Activated CD8-positive, alpha-beta memory T cell treated with anti-CD3 and anti-CD28 coated beads, Interleukin-2, amount 10 ng/mL, durations not matched to agents 7 days and 5 days (primary cell): Measurements from ENCODE around the gene TMEM59. TPM values are rescaled to one million over a fixed set of nuclear protein-coding genes. Genes with fewer than 3 reads are reported as not detected.
"Not testable (repeated sequence)": the region's sequence is repeated elsewhere in the genome, so short reads cannot be mapped to it uniquely, and the experiment has no call there.

ENCODE experiments used
- ATAC-seq: fragments of 150-1000 bp; cut with Tn5 transposase; one replicate; pipeline ENCODE4 v1.10.0; 2021; ENCODE audit warnings: moderate library complexity
- CTCF ChIA-PET: fragments of 350-600 bp; sonication (Branson Sonifier 250); formaldehyde crosslinking; loops from one replicate; lab custom pipeline; 2021; ENCODE audit warnings: antibody characterized with exemption; lab: Charles Lee
- DNase-seq: peaks from one replicate; pipeline ENCODE4 v3.0.0-alpha.2; 2020
- H3K27ac Mint-ChIP-seq: one replicate; pipeline ENCODE4 v1.8.0; 2021; ENCODE audit warnings: mild to moderate bottlenecking, mixed read lengths
- H3K27me3 Mint-ChIP-seq: one replicate; pipeline ENCODE4 v1.8.0; 2021; ENCODE audit warnings: mixed read lengths
- H3K36me3 Mint-ChIP-seq: one replicate; pipeline ENCODE4 v1.8.0; 2021; ENCODE audit warnings: mild to moderate bottlenecking, mixed read lengths
- H3K4me1 Mint-ChIP-seq: one replicate; pipeline ENCODE4 v1.8.0; 2021; ENCODE audit warnings: mixed read lengths
- H3K4me3 Mint-ChIP-seq: one replicate; pipeline ENCODE4 v1.8.0; 2021; ENCODE audit warnings: mild to moderate bottlenecking, moderate library complexity, mixed read lengths
- H3K9me3 Mint-ChIP-seq: one replicate; pipeline ENCODE4 v1.8.0; 2022; ENCODE audit warnings: low read depth, mixed read lengths
- total RNA-seq, 2 experiments: library from RNA; stranded (reverse); gene quantifications; one replicate each; pipeline ENCODE4 v1.2.3, GENCODE V29; 2021

TMEM59 gene
- total RNA-seq, 2 experiments from 2014 or later: 165 to 171 TPM

- ATAC-seq (peak; percentile 95), DNase-seq (peak; percentile 73)
- no peaks in the 10 kb centered on the region for H3K27me3 Mint-ChIP-seq
- peaks cover 4% of the 10 kb centered on the region for H3K4me1 Mint-ChIP-seq
- H3K36me3 Mint-ChIP-seq: peaks cover 3% of the 10 kb centered on the region
- no peaks in the 10 kb centered on the region for H3K9me3 Mint-ChIP-seq
- no peak overlapping the region for H3K27ac Mint-ChIP-seq
- CTCF ChIA-PET: interaction anchor here (0.7 to 2.2 kb wide), 14 partner anchors 9 to 418 kb away, joined by 3 to 11 read pairs (median 3); partner anchors contain the start of genes TCEANC2 and TMEM59
- no peak overlapping the region for H3K4me3 Mint-ChIP-seq
These were observed 28.6 kb upstream of the TMEM59 start for GRCh38 chr1:54081306-54082270.

- H3K4me1 Mint-ChIP-seq: peaks cover 4% of the 10 kb centered on the region
- H3K4me3 Mint-ChIP-seq: no peak overlapping the region
- ATAC-seq: no peak
- no peaks in the 10 kb centered on the region for H3K27me3 Mint-ChIP-seq
- DNase-seq: no peak
- peaks cover 5% of the 10 kb centered on the region for H3K36me3 Mint-ChIP-seq
- H3K27ac Mint-ChIP-seq: no peak overlapping the region
- CTCF ChIA-PET: interaction anchor here (0.6 to 2.2 kb wide), 6 partner anchors 26 to 409 kb away, joined by 3 to 11 read pairs (median 3); partner anchors contain the start of genes TCEANC2 and TMEM59
- H3K9me3 Mint-ChIP-seq: no peaks in the 10 kb centered on the region
These were observed 27.6 kb upstream of the TMEM59 start for GRCh38 chr1:54080598-54081049.

- Mint-ChIP-seq H3K27me3 (no peaks in the 10 kb centered on the region), H3K4me3 (no peak overlapping the region), H3K4me1 (peaks cover 4% of the 10 kb centered on the region), H3K36me3 (peaks cover 5% of the 10 kb centered on the region), H3K9me3 (no peaks in the 10 kb centered on the region), H3K27ac (no peak overlapping the region)
- DNase-seq (no peak), ATAC-seq (no peak)
- CTCF ChIA-PET: interaction anchor here (1.0 to 1.5 kb wide), 2 partner anchors 16 to 412 kb away, joined by 4 read pairs; no protein-coding TSS in a partner anchor
These were observed 24.4 kb upstream of the TMEM59 start for GRCh38 chr1:54077359-54077758.

DNA sequence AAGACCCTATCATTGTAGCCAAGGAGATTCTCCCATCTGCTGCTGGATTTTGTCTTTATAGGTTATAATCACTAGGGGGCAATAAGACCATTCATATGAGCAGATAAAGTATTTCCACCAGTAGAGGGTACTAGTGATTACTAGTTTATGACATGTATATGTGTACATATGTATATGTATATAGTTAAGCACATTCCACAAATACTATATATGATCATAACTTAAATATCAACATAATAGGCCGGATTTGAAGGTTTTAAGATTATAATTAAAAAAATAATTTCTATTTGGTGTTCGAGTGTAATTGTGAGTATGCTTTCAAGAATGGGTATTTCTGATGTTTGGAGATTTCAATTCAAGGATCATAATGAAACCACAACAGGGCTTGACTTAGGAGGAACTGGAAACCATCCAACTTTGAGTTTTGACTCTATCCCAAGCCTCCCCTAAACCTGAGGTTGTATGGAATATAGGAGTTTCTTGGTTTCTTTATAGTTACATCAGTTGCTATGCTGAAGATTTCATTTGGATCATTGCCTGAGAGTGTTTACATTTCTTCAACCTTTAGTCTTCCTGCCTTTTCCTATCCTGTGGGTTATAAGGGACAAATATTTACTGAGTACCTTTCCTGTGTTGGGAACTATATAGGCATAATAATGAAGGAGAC, 17.3 kb upstream of the TMEM59 start:
- H3K9me3 Mint-ChIP-seq: no peaks in the 10 kb centered on the region
- H3K4me1 Mint-ChIP-seq: no peaks in the 10 kb centered on the region
- H3K27ac Mint-ChIP-seq: no peak overlapping the region
- CTCF ChIA-PET: interaction anchor here (1.0 to 3.9 kb wide), 6 partner anchors 11 to 737 kb away, joined by 3 to 22 read pairs (median 5); no protein-coding TSS in a partner anchor
- ATAC-seq (peak; percentile 75), DNase-seq (no peak)
- H3K36me3 Mint-ChIP-seq: peaks cover 15% of the 10 kb centered on the region
- no peak overlapping the region for H3K4me3 Mint-ChIP-seq
- H3K27me3 Mint-ChIP-seq: no peaks in the 10 kb centered on the region

- ATAC-seq: peak; percentile 23
- H3K9me3 Mint-ChIP-seq: no peaks in the 10 kb centered on the region
These were observed 16.8 kb upstream of the TMEM59 start for GRCh38 chr1:54069791-54070170.

GRCh38 chr1:54064299-54064698, 11.3 kb upstream of the TMEM59 start:
- no peaks in the 10 kb centered on the region for H3K4me1 Mint-ChIP-seq
- no peaks in the 10 kb centered on the region for H3K9me3 Mint-ChIP-seq
- peaks cover 20% of the 10 kb centered on the region for H3K36me3 Mint-ChIP-seq
- no peak for ATAC-seq
- CTCF ChIA-PET: no interaction called here
- DNase-seq: no peak
- H3K4me3 Mint-ChIP-seq: no peak overlapping the region
- H3K27ac Mint-ChIP-seq: no peak overlapping the region
- H3K27me3 Mint-ChIP-seq: no peaks in the 10 kb centered on the region

More at GRCh38 chr1:54069791-54070170, 16.8 kb upstream of the TMEM59 start:
- DNase-seq: no peak
- no peak overlapping the region for H3K27ac Mint-ChIP-seq
- H3K27me3 Mint-ChIP-seq: no peaks in the 10 kb centered on the region
- no peak overlapping the region for H3K4me3 Mint-ChIP-seq
- no peaks in the 10 kb centered on the region for H3K4me1 Mint-ChIP-seq
- CTCF ChIA-PET: interaction anchor here (0.9 to 1.3 kb wide), 3 partner anchors 14 to 420 kb away, joined by 3 to 6 read pairs (median 3); no protein-coding TSS in a partner anchor
- peaks cover 19% of the 10 kb centered on the region for H3K36me3 Mint-ChIP-seq

- Mint-ChIP-seq H3K4me3 (no peak overlapping the region), H3K36me3 (peaks cover 30% of the 10 kb centered on the region), H3K9me3 (no peaks in the 10 kb centered on the region), H3K4me1 (peaks cover 37% of the 10 kb centered on the region), H3K27me3 (no peaks in the 10 kb centered on the region), H3K27ac (no peak overlapping the region)
- ATAC-seq (no peak), DNase-seq (no peak)
- CTCF ChIA-PET: interaction anchor here (0.7 to 2.9 kb wide), 6 partner anchors 8 to 194 kb away, joined by 3 to 11 read pairs (median 3); partner anchors contain the start of genes IFT25 and LRRC42
These were observed 1.4 kb upstream of the TMEM59 start for GRCh38 chr1:54054438-54054749.

DNA sequence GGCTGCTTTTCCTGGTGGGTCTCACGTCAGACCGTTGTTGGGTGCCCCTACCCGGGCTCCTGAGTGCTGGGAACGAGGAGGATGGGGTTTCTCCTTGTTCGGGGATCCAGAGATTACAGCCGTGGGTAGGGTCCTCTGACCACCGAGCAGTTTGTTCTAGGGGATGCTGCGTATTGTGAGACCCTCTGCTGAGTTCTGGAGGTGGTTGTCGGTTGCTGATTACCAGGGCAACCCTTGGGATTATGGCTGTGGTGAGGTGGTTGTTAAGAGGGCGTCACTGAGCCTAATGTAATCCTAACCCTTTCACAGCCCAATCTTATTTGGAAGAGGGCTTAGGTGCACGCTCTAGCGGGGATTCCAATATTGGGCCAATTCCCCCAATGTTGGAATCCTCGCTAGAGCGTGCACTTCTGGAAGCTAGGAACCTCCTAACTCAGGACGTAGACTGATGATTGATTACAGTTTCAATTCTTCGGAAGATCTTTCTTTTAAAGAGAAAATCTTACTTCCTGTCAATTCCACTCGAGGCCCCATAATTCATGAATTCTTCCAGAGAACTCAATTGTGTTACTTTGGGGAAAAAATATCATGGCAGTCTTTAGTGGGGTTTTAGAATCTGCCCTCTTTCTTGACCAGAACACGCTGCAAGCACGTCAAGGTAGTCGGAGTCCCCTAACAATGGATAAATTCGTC, 887 bp upstream of the TMEM59 start:
- H3K27ac Mint-ChIP-seq: no peak overlapping the region
- no peaks in the 10 kb centered on the region for H3K9me3 Mint-ChIP-seq
- H3K27me3 Mint-ChIP-seq: no peaks in the 10 kb centered on the region
- H3K4me3 Mint-ChIP-seq: no peak overlapping the region
- ATAC-seq (no peak), DNase-seq (no peak)
- peaks cover 27% of the 10 kb centered on the region for H3K36me3 Mint-ChIP-seq
- H3K4me1 Mint-ChIP-seq: peaks cover 37% of the 10 kb centered on the region
- CTCF ChIA-PET: interaction anchor here (0.7 to 2.9 kb wide), 8 partner anchors 8 to 753 kb away, joined by 3 to 11 read pairs (median 3); partner anchors contain the start of genes IFT25 and LRRC42

GRCh38 chr1:54052431-54052933, 522 bp downstream of the TMEM59 start:
- H3K4me3 Mint-ChIP-seq: no peak overlapping the region
- peaks cover 18% of the 10 kb centered on the region for H3K36me3 Mint-ChIP-seq
- no peak overlapping the region for H3K27ac Mint-ChIP-seq
- ATAC-seq (peak; percentile 41), DNase-seq (peak; percentile 66)
- CTCF ChIA-PET: interaction anchor here (0.7 to 2.9 kb wide), 8 partner anchors 17 to 754 kb away, joined by 3 to 11 read pairs (median 4); partner anchors contain the start of genes IFT25 and LRRC42
- H3K4me1 Mint-ChIP-seq: peaks cover 32% of the 10 kb centered on the region
- H3K27me3 Mint-ChIP-seq: no peaks in the 10 kb centered on the region
- H3K9me3 Mint-ChIP-seq: no peaks in the 10 kb centered on the region

DNA sequence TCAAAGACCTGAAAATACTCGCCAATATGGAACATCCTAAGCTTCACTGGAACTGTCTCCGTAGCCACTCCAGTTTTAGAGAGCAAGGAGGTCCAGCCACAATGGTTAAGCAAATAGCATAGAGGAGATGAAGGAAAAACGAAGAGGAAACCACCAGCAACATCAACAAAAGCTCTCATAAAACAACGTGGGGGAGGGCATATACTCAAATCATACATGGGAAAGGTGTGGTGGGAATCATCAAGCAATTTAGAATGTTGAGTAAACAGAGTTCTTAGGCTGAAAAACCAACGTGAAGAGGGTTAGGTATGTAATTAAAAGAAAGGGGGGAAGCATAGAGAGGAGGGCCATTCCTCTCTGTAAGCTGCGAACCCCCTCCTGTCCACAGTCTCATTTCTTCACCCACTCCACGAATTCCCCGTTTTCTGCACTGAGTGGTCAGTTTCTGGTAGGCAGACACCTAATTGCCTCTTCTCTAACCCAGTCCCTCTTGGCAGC, 1.0 kb downstream of the TMEM59 start:
- H3K9me3 Mint-ChIP-seq: no peaks in the 10 kb centered on the region
- peaks cover 33% of the 10 kb centered on the region for H3K4me1 Mint-ChIP-seq
- H3K27ac Mint-ChIP-seq: no peak overlapping the region
- no peaks in the 10 kb centered on the region for H3K27me3 Mint-ChIP-seq
- no peak for ATAC-seq
- H3K36me3 Mint-ChIP-seq: peaks cover 15% of the 10 kb centered on the region
- DNase-seq: no peak
- CTCF ChIA-PET: interaction anchor here (0.7 to 3.0 kb wide), 5 partner anchors 106 to 437 kb away, joined by 3 to 11 read pairs (median 6); partner anchors contain the start of genes IFT25 and LRRC42
- H3K4me3 Mint-ChIP-seq: no peak overlapping the region

- DNase-seq, H3K4me3 Mint-ChIP-seq, H3K9me3 Mint-ChIP-seq, ATAC-seq, H3K36me3 Mint-ChIP-seq, H3K27ac Mint-ChIP-seq, H3K27me3 Mint-ChIP-seq: not testable (repeated sequence)
- CTCF ChIA-PET: interaction anchor here (3.0 kb wide), 1 partner anchor 190 kb away, joined by 7 read pairs; no protein-coding TSS in a partner anchor
- peaks cover 26% of the 10 kb centered on the region for H3K4me1 Mint-ChIP-seq
These were observed 2.6 kb downstream of the TMEM59 start for GRCh38 chr1:54050435-54050834.
